Measurements from ENCODE around the gene COL8A1.

COL8A1 gene

GRCh38 chr3:99803297-99803696 lies 164.9 kb downstream of the COL8A1 start:
- no peak overlapping the region for H3K4me3 ChIP-seq (ENCODE audit: insufficient read depth, low read depth, low read length, poor library complexity, severe bottlenecking)
- DNase-seq = no peak
- no peaks in the 10 kb centered on the region for H3K9me3 ChIP-seq (ENCODE audit: control insufficient read depth, low read length)

GRCh38 chr3:99805160-99805559 lies 166.8 kb downstream of the COL8A1 start:
- H3K9me3 ChIP-seq (ENCODE audit: control insufficient read depth, low read length) = no peaks in the 10 kb centered on the region
- H3K36me3 ChIP-seq (ENCODE audit: control insufficient read depth, insufficient read depth, low read length) = no peaks in the 10 kb centered on the region
- H3K4me1 ChIP-seq (ENCODE audit: control insufficient read depth, insufficient read depth, low read length, poor library complexity, severe bottlenecking) = no peaks in the 10 kb centered on the region
- no peak for DNase-seq
- H3K4me3 ChIP-seq (ENCODE audit: insufficient read depth, low read depth, low read length, poor library complexity, severe bottlenecking) = no peak overlapping the region
- no peaks in the 10 kb centered on the region for H3K27me3 ChIP-seq (replicated peaks; ENCODE audit: control insufficient read depth, insufficient read depth, low read length, poor library complexity, severe bottlenecking)
- H3K27ac ChIP-seq (ENCODE audit: insufficient read depth, low read length, poor library complexity, severe bottlenecking) = no peak overlapping the region

More at GRCh38 chr3:99803297-99803696, 164.9 kb downstream of the COL8A1 start:
- no peaks in the 10 kb centered on the region for H3K4me1 ChIP-seq (ENCODE audit: control insufficient read depth, insufficient read depth, low read length, poor library complexity, severe bottlenecking)
- no peaks in the 10 kb centered on the region for H3K36me3 ChIP-seq (ENCODE audit: control insufficient read depth, insufficient read depth, low read length)
- H3K27ac ChIP-seq (ENCODE audit: insufficient read depth, low read length, poor library complexity, severe bottlenecking) = no peak overlapping the region
- H3K27me3 ChIP-seq (replicated peaks; ENCODE audit: control insufficient read depth, insufficient read depth, low read length, poor library complexity, severe bottlenecking) = no peaks in the 10 kb centered on the region

- Histone ChIP-seq H3K4me3 (ENCODE audit: insufficient read depth, low read depth, low read length, poor library complexity, severe bottlenecking) (no peak overlapping the region), H3K4me1 (ENCODE audit: control insufficient read depth, insufficient read depth, low read length, poor library complexity, severe bottlenecking) (no peaks in the 10 kb centered on the region), H3K9me3 (ENCODE audit: control insufficient read depth, low read length) (no peaks in the 10 kb centered on the region), H3K27me3 (replicated peaks; ENCODE audit: control insufficient read depth, insufficient read depth, low read length, poor library complexity, severe bottlenecking) (no peaks in the 10 kb centered on the region), H3K36me3 (ENCODE audit: control insufficient read depth, insufficient read depth, low read length) (no peaks in the 10 kb centered on the region), H3K27ac (ENCODE audit: insufficient read depth, low read length, poor library complexity, severe bottlenecking) (no peak overlapping the region)
- peak in 1 of 3 donors; percentile 25 for DNase-seq
Measured at GRCh38 chr3:99808163-99808794, 169.9 kb downstream of the COL8A1 start.

- H3K27me3 ChIP-seq (replicated peaks; ENCODE audit: control insufficient read depth, insufficient read depth, low read length, poor library complexity, severe bottlenecking) = no peaks in the 10 kb centered on the region
- no peak overlapping the region for H3K4me3 ChIP-seq (ENCODE audit: insufficient read depth, low read depth, low read length, poor library complexity, severe bottlenecking)
- H3K27ac ChIP-seq (ENCODE audit: insufficient read depth, low read length, poor library complexity, severe bottlenecking) = no peak overlapping the region
- no peaks in the 10 kb centered on the region for H3K4me1 ChIP-seq (ENCODE audit: control insufficient read depth, insufficient read depth, low read length, poor library complexity, severe bottlenecking)
- H3K36me3 ChIP-seq (ENCODE audit: control insufficient read depth, insufficient read depth, low read length) = no peaks in the 10 kb centered on the region
- H3K9me3 ChIP-seq (ENCODE audit: control insufficient read depth, low read length) = no peaks in the 10 kb centered on the region
- no peak for DNase-seq
Measured at GRCh38 chr3:99809565-99809964, 171.2 kb downstream of the COL8A1 start.

- H3K4me3 ChIP-seq (ENCODE audit: insufficient read depth, low read depth, low read length, poor library complexity, severe bottlenecking) = no peak overlapping the region
- no peaks in the 10 kb centered on the region for H3K27me3 ChIP-seq (replicated peaks; ENCODE audit: control insufficient read depth, insufficient read depth, low read length, poor library complexity, severe bottlenecking)
- DNase-seq = no peak
- H3K36me3 ChIP-seq (ENCODE audit: control insufficient read depth, insufficient read depth, low read length) = no peaks in the 10 kb centered on the region
- no peaks in the 10 kb centered on the region for H3K9me3 ChIP-seq (ENCODE audit: control insufficient read depth, low read length)
- no peak overlapping the region for H3K27ac ChIP-seq (ENCODE audit: insufficient read depth, low read length, poor library complexity, severe bottlenecking)
- H3K4me1 ChIP-seq (ENCODE audit: control insufficient read depth, insufficient read depth, low read length, poor library complexity, severe bottlenecking) = no peaks in the 10 kb centered on the region
Measured at GRCh38 chr3:99810403-99810802, 172.0 kb downstream of the COL8A1 start.

- DNase-seq = peak in 1 of 3 donors; percentile 1
- H3K4me1 ChIP-seq (ENCODE audit: control insufficient read depth, insufficient read depth, low read length, poor library complexity, severe bottlenecking) = peaks cover 8% of the 10 kb centered on the region
Measured at GRCh38 chr3:99817047-99817436, 178.6 kb downstream of the COL8A1 start.

GRCh38 chr3:99817437-99818240 lies 179.2 kb downstream of the COL8A1 start, which contains the start of gene CMSS1:
Gene CMSS1 (plus strand): TSS chr3:99817862.
- Histone ChIP-seq H3K36me3 (ENCODE audit: control insufficient read depth, insufficient read depth, low read length) (no peaks in the 10 kb centered on the region), H3K27ac (ENCODE audit: insufficient read depth, low read length, poor library complexity, severe bottlenecking) (peak within 1 kb of the TSS; percentile 93), H3K27me3 (replicated peaks; ENCODE audit: control insufficient read depth, insufficient read depth, low read length, poor library complexity, severe bottlenecking) (no peaks in the 10 kb centered on the region), H3K4me3 (ENCODE audit: insufficient read depth, low read depth, low read length, poor library complexity, severe bottlenecking) (peak within 1 kb of the TSS; percentile 64), H3K4me1 (ENCODE audit: control insufficient read depth, insufficient read depth, low read length, poor library complexity, severe bottlenecking) (peaks cover 8% of the 10 kb centered on the region), H3K9me3 (ENCODE audit: control insufficient read depth, low read length) (no peaks in the 10 kb centered on the region)
- peak; percentile 86 to 88 (median 88) for DNase-seq

More at GRCh38 chr3:99817047-99817436, 178.6 kb downstream of the COL8A1 start:
- Histone ChIP-seq H3K9me3 (ENCODE audit: control insufficient read depth, low read length) (no peaks in the 10 kb centered on the region), H3K4me3 (ENCODE audit: insufficient read depth, low read depth, low read length, poor library complexity, severe bottlenecking) (peak overlapping the region; percentile 64), H3K36me3 (ENCODE audit: control insufficient read depth, insufficient read depth, low read length) (no peaks in the 10 kb centered on the region), H3K27me3 (replicated peaks; ENCODE audit: control insufficient read depth, insufficient read depth, low read length, poor library complexity, severe bottlenecking) (no peaks in the 10 kb centered on the region), H3K27ac (ENCODE audit: insufficient read depth, low read length, poor library complexity, severe bottlenecking) (peak overlapping the region; percentile 93)

GRCh38 chr3:99818818-99819217 lies 180.4 kb downstream of the COL8A1 start:
- H3K4me3 ChIP-seq (ENCODE audit: insufficient read depth, low read depth, low read length, poor library complexity, severe bottlenecking) = no peak overlapping the region
- H3K4me1 ChIP-seq (ENCODE audit: control insufficient read depth, insufficient read depth, low read length, poor library complexity, severe bottlenecking) = peaks cover 8% of the 10 kb centered on the region
- no peaks in the 10 kb centered on the region for H3K36me3 ChIP-seq (ENCODE audit: control insufficient read depth, insufficient read depth, low read length)
- no peaks in the 10 kb centered on the region for H3K27me3 ChIP-seq (replicated peaks; ENCODE audit: control insufficient read depth, insufficient read depth, low read length, poor library complexity, severe bottlenecking)
- no peak overlapping the region for H3K27ac ChIP-seq (ENCODE audit: insufficient read depth, low read length, poor library complexity, severe bottlenecking)
- no peaks in the 10 kb centered on the region for H3K9me3 ChIP-seq (ENCODE audit: control insufficient read depth, low read length)
- DNase-seq = no peak

GRCh38 chr3:99823723-99824711 lies 185.6 kb downstream of the COL8A1 start:
- DNase-seq = no peak
- no peak overlapping the region for H3K27ac ChIP-seq (ENCODE audit: insufficient read depth, low read length, poor library complexity, severe bottlenecking)
- no peaks in the 10 kb centered on the region for H3K4me1 ChIP-seq (ENCODE audit: control insufficient read depth, insufficient read depth, low read length, poor library complexity, severe bottlenecking)

More at GRCh38 chr3:99823723-99824711, 185.6 kb downstream of the COL8A1 start:
- Histone ChIP-seq H3K36me3 (ENCODE audit: control insufficient read depth, insufficient read depth, low read length) (no peaks in the 10 kb centered on the region), H3K4me3 (ENCODE audit: insufficient read depth, low read depth, low read length, poor library complexity, severe bottlenecking) (no peak overlapping the region), H3K9me3 (ENCODE audit: control insufficient read depth, low read length) (no peaks in the 10 kb centered on the region), H3K27me3 (replicated peaks; ENCODE audit: control insufficient read depth, insufficient read depth, low read length, poor library complexity, severe bottlenecking) (no peaks in the 10 kb centered on the region)
